Measurements from ENCODE around the gene PIRT. TPM values are rescaled to one million over a fixed set of nuclear protein-coding genes. Genes with fewer than 3 reads are reported as not detected.

PIRT gene
- polyA plus RNA-seq, 2 of the 4 experiments (the other 2 are of a cell fraction), result not detected

DNA sequence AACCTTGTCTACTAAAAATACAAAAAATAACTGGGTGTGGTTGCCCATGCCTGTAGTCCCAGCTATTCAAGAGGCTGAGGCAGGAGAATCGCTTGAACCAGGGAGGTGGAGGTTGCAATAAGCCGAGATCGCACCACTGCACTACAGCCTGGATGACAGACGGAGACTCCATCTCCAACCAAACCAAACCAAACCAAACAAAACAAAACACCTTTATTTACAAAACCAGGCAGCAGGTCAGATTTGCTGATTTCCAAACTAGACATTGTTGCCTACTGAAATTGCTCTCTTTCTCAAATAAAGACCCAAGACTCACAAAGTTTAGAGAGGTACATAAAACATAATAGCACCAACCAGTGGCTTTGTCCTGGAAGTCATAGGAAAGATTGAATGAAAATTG, 28.3 kb downstream of the PIRT start (continued):
- TF ChIP-seq, protein P1, sequence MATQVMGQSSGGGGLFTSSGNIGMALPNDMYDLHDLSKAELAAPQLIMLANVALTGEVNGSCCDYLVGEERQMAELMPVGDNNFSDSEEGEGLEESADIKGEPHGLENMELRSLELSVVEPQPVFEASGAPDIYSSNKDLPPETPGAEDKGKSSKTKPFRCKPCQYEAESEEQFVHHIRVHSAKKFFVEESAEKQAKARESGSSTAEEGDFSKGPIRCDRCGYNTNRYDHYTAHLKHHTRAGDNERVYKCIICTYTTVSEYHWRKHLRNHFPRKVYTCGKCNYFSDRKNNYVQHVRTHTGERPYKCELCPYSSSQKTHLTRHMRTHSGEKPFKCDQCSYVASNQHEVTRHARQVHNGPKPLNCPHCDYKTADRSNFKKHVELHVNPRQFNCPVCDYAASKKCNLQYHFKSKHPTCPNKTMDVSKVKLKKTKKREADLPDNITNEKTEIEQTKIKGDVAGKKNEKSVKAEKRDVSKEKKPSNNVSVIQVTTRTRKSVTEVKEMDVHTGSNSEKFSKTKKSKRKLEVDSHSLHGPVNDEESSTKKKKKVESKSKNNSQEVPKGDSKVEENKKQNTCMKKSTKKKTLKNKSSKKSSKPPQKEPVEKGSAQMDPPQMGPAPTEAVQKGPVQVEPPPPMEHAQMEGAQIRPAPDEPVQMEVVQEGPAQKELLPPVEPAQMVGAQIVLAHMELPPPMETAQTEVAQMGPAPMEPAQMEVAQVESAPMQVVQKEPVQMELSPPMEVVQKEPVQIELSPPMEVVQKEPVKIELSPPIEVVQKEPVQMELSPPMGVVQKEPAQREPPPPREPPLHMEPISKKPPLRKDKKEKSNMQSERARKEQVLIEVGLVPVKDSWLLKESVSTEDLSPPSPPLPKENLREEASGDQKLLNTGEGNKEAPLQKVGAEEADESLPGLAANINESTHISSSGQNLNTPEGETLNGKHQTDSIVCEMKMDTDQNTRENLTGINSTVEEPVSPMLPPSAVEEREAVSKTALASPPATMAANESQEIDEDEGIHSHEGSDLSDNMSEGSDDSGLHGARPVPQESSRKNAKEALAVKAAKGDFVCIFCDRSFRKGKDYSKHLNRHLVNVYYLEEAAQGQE (IDR thresholded peaks at IDR 0.05), result no peak
- TF ChIP-seq, protein P2, sequence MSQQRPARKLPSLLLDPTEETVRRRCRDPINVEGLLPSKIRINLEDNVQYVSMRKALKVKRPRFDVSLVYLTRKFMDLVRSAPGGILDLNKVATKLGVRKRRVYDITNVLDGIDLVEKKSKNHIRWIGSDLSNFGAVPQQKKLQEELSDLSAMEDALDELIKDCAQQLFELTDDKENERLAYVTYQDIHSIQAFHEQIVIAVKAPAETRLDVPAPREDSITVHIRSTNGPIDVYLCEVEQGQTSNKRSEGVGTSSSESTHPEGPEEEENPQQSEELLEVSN (IDR thresholded peaks at IDR 0.05; ENCODE audit: borderline replicate concordance, low read depth), result no peak

DNA sequence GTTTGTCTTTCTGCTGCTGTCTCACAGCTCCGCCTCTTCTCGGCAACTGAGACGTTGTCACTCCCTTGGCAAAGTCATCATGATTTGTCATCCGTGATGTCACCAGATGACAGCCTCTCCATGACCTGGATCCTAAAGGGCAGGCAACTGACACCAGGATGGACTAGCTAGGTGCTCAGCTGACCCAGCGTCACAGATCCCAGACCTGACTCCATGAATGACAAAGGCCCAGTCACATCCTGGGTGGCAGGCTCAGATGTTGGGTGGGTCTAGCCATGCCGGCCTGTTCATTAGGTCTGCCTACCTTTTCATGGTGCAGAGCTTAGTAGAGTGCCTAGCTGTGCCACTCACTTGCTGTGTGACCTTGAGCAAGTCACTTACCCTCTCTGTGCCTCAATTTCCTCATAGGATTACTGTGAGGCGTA, 30.2 kb downstream of the PIRT start:
- Histone ChIP-seq H3K9me3 (no peaks in the 10 kb centered on the region), H3K4me3 (no peak overlapping the region), H3K27ac (no peak overlapping the region), H3K4me2 (no peak overlapping the region), H3K4me1 (no peaks in the 10 kb centered on the region)
- ChIA-PET POLR2A (no interaction called here), CTCF (interaction anchor here (0.5 to 0.8 kb wide), 2 partner anchors 37 to 73 kb away, joined by 4 to 6 read pairs; no protein-coding TSS in a partner anchor)
- 63% methylated on average over 6 of the region's 7 CpGs for WGBS (ENCODE audit: missing lambda C conversion rate)
- no peak for FAIRE-seq
- ATAC-seq, result no peak
- no peak for TF ChIP-seq RFX5 (IDR thresholded peaks at IDR 0.05)
- TF ChIP-seq BHLHE40 (IDR thresholded peaks at IDR 0.05; ENCODE audit: low read depth, low read length), result no peak
- TF ChIP-seq FOSL2 (IDR thresholded peaks at IDR 0.05), result no peak
- TF ChIP-seq FOSL2 (CRISPR knock-in tag; IDR thresholded peaks at IDR 0.05), result no peak
- TF ChIP-seq JUNB (IDR thresholded peaks at IDR 0.05), result no peak
- TF ChIP-seq, protein P3, sequence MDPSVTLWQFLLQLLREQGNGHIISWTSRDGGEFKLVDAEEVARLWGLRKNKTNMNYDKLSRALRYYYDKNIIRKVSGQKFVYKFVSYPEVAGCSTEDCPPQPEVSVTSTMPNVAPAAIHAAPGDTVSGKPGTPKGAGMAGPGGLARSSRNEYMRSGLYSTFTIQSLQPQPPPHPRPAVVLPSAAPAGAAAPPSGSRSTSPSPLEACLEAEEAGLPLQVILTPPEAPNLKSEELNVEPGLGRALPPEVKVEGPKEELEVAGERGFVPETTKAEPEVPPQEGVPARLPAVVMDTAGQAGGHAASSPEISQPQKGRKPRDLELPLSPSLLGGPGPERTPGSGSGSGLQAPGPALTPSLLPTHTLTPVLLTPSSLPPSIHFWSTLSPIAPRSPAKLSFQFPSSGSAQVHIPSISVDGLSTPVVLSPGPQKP (IDR thresholded peaks at IDR 0.05; ENCODE audit: low read depth, low read length), result no peak
- no peak for TF ChIP-seq ESRRA (IDR thresholded peaks at IDR 0.05; ENCODE audit: borderline replicate concordance, low read length)
- no peak for TF ChIP-seq EHMT2 (IDR thresholded peaks at IDR 0.05; ENCODE audit: low read depth)
- TF ChIP-seq NFE2L2 (conservative IDR thresholded peaks at IDR 0.05; ENCODE audit: low read length), result no peak
- TF ChIP-seq POLR2AphosphoS2 (conservative IDR thresholded peaks at IDR 0.05; ENCODE audit: low read length), result no peak
- no peak for TF ChIP-seq GATA3 (IDR thresholded peaks at IDR 0.05; ENCODE audit: borderline replicate concordance)
- no peak for TF ChIP-seq ZNF302 (CRISPR knock-in tag; IDR thresholded peaks at IDR 0.05)
- TF ChIP-seq MAZ (IDR thresholded peaks at IDR 0.05; ENCODE audit: borderline replicate concordance, low read depth, low read length), result no peak
- no peak for TF ChIP-seq TFCP2L1 (CRISPR knock-in tag; IDR thresholded peaks at IDR 0.05)
- no peak for TF ChIP-seq NR3C1 (IDR thresholded peaks at IDR 0.05)
- peak in 1 of 2 experiments; percentile 19 for DNase-seq (ENCODE audit: low read depth in 1 of 2, low spot score in 1 of 2)

DNA sequence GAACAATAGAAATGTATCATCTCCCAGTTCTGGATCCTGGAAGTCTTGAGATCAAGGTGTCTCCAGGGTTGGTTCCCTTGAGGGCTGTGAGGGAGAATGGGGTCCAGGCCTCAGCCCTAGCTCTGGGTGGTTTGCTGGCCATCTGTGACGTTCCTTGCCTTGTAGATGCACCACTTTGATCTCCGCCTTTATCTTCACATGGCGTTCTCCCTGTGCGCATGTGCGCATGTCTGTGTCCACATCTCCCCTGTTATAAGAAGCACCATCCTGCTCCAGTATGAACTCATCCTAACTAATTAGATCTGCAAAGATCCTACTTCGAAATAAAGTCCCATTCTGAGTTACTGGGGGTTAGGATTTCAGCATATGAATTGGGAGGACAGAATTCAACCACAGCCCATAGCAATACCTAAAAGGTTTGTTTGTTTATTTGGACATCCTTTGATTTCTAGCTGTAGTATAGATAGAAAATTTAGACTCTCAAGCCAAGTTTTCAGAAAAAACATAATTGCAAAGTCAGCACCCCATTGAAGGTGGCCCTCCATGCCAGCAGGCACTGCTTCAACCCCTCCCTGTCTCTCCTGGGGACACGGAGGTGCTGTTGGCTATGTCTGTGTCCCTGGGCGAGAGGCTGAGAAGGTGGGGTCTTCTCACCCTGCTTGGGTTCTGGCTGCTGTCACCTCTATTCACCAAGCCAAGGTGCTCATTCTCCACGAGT, 31.2 kb downstream of the PIRT start:
- FAIRE-seq (no peak), ATAC-seq (no peak), DNase-seq (ENCODE audit: low read depth in 1 of 2, low spot score in 1 of 2) (no peak)
- H3K4me1 ChIP-seq, result no peaks in the 10 kb centered on the region
- H3K4me3 ChIP-seq, result no peak overlapping the region
- no peaks in the 10 kb centered on the region for H3K9me3 ChIP-seq
- ChIA-PET POLR2A (no interaction called here), CTCF (interaction anchor here (0.5 kb wide), 1 partner anchor 74 kb away, joined by 4 read pairs; no protein-coding TSS in a partner anchor)
- TF ChIP-seq, protein P4, sequence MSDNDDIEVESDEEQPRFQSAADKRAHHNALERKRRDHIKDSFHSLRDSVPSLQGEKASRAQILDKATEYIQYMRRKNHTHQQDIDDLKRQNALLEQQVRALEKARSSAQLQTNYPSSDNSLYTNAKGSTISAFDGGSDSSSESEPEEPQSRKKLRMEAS (IDR thresholded peaks at IDR 0.05), result no peak
- TF ChIP-seq POLR2AphosphoS2 (conservative IDR thresholded peaks at IDR 0.05; ENCODE audit: low read length) (no peak), MAFK (IDR thresholded peaks at IDR 0.05; ENCODE audit: partially characterized antibody) (peak; percentile 67), SMC3 (IDR thresholded peaks at IDR 0.05) (no peak), ZNF302 (CRISPR knock-in tag; IDR thresholded peaks at IDR 0.05) (no peak)
- TF ChIP-seq, protein P5, sequence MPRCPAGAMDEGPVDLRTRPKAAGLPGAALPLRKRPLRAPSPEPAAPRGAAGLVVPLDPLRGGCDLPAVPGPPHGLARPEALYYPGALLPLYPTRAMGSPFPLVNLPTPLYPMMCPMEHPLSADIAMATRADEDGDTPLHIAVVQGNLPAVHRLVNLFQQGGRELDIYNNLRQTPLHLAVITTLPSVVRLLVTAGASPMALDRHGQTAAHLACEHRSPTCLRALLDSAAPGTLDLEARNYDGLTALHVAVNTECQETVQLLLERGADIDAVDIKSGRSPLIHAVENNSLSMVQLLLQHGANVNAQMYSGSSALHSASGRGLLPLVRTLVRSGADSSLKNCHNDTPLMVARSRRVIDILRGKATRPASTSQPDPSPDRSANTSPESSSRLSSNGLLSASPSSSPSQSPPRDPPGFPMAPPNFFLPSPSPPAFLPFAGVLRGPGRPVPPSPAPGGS (IDR thresholded peaks at IDR 0.05), result no peak
- WGBS (ENCODE audit: missing lambda C conversion rate), result 56% methylated on average over 9 of the region's 9 CpGs
- no peak overlapping the region for H3K27ac ChIP-seq
- H3K4me2 ChIP-seq, result no peak overlapping the region
